Measurements from ENCODE around the gene CALM3.

GRCh38 chr19:46571495-46571894, 29.6 kb upstream of the CALM3 start:
- TF ChIP-seq, protein P1, sequence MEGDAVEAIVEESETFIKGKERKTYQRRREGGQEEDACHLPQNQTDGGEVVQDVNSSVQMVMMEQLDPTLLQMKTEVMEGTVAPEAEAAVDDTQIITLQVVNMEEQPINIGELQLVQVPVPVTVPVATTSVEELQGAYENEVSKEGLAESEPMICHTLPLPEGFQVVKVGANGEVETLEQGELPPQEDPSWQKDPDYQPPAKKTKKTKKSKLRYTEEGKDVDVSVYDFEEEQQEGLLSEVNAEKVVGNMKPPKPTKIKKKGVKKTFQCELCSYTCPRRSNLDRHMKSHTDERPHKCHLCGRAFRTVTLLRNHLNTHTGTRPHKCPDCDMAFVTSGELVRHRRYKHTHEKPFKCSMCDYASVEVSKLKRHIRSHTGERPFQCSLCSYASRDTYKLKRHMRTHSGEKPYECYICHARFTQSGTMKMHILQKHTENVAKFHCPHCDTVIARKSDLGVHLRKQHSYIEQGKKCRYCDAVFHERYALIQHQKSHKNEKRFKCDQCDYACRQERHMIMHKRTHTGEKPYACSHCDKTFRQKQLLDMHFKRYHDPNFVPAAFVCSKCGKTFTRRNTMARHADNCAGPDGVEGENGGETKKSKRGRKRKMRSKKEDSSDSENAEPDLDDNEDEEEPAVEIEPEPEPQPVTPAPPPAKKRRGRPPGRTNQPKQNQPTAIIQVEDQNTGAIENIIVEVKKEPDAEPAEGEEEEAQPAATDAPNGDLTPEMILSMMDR (conservative IDR thresholded peaks at IDR 0.05; ENCODE audit: low read length), result peak; percentile 43
- no peak for TF ChIP-seq EZH2phosphoT487 (IDR thresholded peaks at IDR 0.05; ENCODE audit: borderline replicate concordance)

All from Loucy (cell line).